Activated CD4-positive, alpha-beta T cell treated with anti-CD3 and anti-CD28 coated beads for 1 hour (primary cell): Measurements from ENCODE around the gene LRGUK.

ENCODE experiments used
- DNase-seq: peaks from one replicate; pipeline ENCODE4 v3.0.0-alpha.2; 2020

Gene LRGUK

DNA sequence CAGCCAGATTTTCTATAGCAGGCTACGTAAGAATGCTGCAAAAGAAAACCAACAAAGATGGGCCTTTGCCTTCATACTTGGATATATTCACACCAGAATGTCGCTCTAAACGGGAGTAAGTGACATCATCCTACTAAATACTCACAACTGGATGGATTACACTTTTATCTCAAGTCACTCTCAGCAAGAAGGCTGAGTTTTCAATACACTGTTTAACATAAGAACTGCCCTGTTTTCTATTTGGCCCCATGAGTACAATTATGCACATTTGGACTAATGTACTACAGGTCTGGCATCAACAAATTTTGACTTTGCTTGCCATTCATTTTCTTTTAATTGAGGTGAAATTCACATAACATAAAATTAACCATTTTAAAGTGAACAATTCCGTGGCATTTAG lies 181.4 kb downstream of the LRGUK start:
- no peak for DNase-seq

DNA sequence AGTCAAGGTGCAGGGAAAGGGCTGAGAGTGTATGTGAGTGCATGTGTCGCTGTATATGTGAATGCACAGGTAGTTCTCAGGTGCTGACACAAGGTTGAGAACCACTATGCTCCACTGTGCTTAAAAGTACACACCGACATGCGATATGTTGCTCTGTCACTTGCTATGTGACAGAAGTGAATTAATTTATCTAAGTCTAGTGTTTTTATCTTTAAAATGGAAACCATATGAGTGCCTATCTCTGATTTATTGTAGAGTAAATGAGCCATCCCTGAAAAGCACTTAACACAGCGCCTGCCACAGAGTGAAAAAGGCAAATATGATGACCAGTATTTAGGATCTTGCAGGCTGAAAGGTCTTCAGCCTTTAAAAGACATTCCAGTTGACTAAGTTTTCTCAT lies 184.7 kb downstream of the LRGUK start:
- DNase-seq: no peak

DNA sequence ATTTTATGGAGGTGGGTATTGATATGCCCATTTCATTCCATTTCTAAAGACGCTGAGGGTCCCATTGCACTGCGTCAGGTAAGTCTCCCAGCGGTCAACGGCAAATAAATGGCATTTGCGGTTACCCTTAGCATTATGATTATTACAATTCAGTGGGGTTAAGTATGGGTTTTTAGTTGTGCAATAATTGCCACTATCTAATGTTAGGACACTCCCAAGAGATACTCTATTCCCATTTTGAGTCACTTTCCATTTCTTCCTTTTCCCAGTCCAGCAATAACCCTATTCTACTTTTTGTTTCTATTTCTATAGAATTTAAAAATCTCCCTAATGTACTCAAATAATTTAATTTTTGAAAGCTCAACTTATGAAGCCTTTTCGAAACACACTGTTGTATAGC lies 185.6 kb downstream of the LRGUK start:
- no peak for DNase-seq

DNA sequence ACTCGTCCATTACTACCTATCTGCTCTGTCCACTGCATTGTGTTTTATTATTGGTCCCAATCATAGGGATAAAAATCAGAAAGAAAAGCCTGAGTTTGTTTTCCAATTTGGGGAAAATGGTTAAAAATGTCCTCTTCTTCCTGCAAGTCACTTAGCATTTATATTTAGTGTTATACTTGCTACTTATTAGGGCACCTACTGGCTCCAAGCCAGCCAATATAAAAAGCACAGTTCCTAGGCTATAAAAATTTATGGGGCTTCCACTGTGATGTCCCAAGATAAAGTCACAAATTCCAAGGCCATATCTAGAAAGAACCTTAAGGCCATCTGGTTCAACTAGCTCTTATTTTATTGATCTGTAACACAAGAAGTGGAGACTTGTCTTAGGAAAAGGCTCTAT lies 186.4 kb downstream of the LRGUK start:
- no peak for DNase-seq
